GDM1 (cell line): Measurements from ENCODE around the gene RETREG3.
A peak's percentile ranks its signal among the peaks of the same experiment; 100 is the strongest.
"Not testable (repeated sequence)": the region's sequence is repeated elsewhere in the genome, so short reads cannot be mapped to it uniquely, and the experiment has no call there.

ENCODE experiments used
- DNase-seq: peaks from one replicate; lab custom pipeline; 2025; lab: John Stamatoyannopoulos, UW

The RETREG3 gene

GRCh38 chr17:42552736-42553135 is 56.4 kb downstream of the RETREG3 start, which contains the start of gene HSD17B1:
TSS of gene HSD17B1 (plus strand) at chr17:42552923. CDS start at chr17:42552934, 11 bp downstream.
- DNase-seq: not testable (repeated sequence)

- no peak for DNase-seq
Observed at GRCh38 chr17:42548993-42549755, 60.0 kb downstream of the RETREG3 start.

GRCh38 chr17:42548070-42548837 is 60.9 kb downstream of the RETREG3 start:
- DNase-seq: no peak

GRCh38 chr17:42547698-42548069 is 61.5 kb downstream of the RETREG3 start:
- DNase-seq: no peak

DNA sequence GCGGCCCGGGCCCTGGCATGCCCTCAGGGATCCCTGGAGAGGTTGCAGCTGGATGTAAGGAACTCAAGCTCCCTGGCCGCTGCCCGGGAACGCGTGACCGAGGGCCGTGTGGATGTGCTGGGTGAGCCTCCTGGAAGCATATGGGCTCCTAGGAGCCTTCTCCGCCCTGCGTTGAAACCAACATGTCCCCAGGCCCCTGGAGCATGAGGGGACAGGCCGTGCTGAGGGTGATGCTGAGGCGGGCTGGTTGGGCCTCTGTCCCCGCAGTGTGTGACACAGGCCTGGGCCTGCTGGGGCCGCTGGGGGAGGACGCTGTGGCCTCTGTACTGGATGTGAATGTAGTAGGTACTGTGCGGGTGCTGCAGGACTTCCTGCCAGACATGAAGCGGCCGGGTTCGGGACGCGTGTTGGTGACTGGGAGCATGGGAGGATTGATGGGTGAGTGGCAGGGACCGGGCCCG is 62.1 kb downstream of the RETREG3 start:
- DNase-seq: no peak

DNA sequence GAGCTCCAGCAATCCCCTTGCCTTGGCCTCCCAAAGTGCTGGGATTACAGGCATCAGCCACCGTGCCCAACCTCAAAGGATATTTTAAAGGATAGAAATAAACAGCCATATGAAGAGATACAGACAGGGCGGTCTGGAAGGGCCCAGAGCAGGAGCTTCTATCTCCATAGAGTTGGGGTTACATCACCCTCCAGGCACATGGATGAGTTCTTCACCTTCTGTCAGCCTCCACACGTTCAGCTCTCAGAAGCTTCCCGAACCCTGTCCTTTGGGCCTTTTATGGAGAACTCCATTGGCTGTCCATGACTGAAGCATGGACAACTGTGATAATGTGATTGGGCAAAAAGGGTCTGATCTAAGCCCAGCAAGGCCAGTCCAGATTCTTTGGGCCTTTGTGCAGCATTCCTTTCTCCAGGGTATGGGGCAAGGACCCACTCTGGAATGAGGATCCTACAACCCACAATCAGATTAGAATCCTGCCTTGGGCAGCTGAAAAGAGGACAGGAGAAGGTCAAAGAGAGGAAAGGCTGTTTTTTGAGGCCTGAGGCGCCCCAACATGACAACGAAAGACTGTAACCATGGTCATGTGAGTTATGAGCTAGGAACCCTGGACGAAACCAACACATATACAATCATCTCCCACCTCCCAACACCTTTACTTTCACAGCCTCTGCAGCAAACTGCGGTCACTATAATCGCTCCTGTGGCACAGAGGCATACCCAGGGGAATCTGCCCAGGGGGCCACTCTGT is 63.2 kb downstream of the RETREG3 start:
- not testable (repeated sequence) for DNase-seq

DNA sequence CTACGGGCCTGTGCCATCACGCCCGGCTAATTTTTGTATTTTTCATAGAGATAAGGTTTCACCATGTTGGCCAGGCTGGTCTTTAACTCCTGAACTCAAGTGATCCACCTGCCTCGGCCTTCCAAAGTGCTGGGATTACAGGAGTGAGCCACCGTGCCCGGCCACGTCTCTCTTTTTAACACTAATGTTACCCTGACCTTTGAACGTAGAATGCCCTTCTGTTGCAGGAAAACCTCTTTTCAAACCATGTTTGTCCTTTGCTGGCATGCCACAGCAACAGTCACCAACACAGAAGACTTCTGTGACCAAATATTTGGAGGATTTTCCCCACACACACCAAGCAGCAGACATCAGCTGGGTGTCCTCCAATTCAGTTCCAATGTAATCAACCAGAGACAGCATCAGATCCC is 64.3 kb downstream of the RETREG3 start:
- no peak for DNase-seq

- DNase-seq: no peak
Observed at GRCh38 chr17:42543190-42544079, 65.7 kb downstream of the RETREG3 start.

- DNase-seq: no peak
Observed at GRCh38 chr17:42541041-42541833, 67.9 kb downstream of the RETREG3 start.

GRCh38 chr17:42540558-42540957 is 68.6 kb downstream of the RETREG3 start:
- DNase-seq: not testable (repeated sequence)

DNA sequence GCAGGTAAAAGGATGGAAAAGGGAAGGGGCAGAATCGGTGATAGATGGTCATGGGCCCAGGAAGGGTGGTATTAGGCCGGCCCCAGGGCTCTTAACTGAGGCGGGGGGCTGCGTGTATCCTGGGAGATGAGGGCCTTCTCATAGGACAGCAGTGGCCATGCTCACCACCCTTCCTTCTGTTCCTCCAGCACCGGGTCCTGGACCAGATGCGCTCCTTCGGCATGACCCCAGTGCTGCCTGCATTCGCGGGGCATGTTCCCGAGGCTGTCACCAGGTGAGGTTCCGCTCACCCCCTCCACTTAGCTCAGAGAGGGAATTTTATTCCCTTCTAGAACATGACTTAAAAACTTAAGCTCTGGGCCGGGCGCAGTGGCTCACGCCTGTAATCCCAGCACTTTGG is 70.7 kb downstream of the RETREG3 start:
- no peak for DNase-seq

DNA sequence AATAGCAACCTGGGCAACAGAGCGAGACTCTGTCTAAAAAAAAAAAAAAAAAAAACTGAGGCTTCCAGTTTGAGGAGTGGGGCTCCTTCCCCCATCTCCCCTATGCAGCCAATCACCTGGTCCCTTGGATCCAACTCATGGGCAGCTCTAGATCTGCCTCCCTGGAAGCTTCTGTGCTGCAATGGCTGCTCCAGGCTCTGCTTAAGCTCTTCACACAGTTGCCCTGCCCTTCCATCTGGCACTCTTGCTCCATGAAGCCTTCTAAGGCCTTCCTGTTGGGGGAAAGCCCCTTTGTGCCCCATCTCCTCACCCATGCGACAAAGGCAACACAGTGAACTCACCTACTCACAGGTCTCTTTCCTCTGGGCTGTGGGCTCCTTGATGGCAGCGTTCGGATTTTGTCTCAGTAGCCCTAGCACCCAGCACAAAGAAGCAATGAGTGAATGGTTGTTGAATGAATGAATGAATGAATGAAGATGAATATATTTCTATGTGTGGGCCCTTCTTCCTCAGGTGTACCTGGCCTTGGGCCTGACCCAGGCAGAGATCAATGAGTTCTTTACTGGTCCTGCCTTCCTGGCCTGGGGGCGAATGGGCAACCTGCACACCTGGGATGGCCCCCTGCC is 71.2 kb downstream of the RETREG3 start:
- no peak for DNase-seq

DNA sequence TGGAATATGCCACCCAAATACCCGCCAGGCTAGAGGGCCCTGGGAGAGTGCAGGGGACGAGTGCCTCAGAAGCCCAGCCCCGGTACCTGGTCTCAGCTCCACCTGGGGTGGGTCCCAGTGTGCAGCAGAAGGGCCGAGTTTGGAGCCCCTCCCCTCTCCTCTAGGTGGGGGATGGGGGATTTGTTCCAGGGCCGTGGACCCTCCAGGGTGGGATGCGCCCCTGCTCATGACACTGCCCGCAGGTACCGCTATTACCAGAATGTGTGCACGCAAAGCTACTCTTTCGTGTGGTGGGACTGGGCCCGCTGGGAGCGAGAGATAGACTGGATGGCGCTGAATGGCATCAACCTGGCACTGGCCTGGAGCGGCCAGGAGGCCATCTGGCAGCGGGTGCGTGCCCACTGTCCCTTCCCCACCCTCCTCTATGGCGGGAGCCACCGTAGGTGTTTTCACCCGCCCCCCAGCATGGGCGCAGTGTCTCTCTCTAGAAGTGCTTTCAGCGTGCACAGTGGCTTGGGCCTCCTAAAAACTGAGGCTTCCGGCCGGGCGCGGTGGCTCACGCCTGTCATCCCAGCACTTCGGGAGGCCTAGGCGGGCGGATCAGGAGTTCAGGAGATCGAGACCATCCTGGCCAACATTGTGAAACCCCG is 71.9 kb downstream of the RETREG3 start:
- no peak for DNase-seq

DNA sequence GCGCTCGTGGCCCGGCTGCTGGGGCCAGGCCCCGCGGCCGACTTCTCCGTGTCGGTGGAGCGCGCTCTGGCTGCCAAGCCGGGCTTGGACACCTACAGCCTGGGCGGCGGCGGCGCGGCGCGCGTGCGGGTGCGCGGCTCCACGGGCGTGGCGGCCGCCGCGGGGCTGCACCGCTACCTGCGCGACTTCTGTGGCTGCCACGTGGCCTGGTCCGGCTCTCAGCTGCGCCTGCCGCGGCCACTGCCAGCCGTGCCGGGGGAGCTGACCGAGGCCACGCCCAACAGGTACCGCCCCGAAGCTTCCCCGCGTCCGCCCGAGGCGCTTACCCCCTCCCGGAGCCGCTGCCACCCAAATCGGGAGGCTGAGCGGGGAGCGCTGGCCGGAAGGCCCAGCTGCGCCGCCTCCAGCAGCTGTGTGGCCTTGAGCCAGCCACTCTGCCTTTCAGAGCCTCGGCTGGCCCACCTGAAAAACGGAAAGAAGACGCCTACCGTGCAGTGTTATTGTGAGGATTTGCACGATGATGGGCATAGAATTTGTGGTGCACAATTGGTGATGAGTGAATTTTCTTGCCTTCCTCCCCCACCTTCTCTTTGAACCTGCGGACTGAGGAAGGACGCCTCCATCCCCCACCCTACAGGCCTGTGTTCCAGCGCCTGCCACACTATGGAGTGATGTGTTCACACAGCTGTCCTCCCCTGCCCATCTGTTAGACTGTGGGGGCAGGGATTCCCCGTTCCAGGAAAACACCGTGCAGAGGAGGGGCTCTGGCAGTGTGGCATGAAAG is 72.6 kb downstream of the RETREG3 start:
- DNase-seq: peak; percentile 55

DNA sequence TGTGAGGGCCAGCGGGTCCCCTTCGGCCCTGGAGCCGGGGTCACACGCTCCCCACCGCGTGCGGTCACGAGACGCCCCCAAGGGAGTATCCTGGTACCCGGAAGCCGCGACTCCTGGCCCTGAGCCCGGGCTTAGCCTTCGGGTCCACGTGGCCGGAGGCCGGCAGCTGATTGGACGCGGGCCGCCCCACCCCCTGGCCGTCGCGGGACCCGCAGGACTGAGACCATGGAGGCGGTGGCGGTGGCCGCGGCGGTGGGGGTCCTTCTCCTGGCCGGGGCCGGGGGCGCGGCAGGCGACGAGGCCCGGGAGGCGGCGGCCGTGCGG is 73.2 kb downstream of the RETREG3 start, which contains the start of gene NAGLU:
Gene NAGLU, plus strand, starts transcription at position 194 of the 324 bp plus-strand sequence. Its CDS starts 32 bp downstream, at position 226.
- peak; percentile 83 for DNase-seq

GRCh38 chr17:42535155-42536047 is 73.8 kb downstream of the RETREG3 start:
- DNase-seq: no peak

DNA sequence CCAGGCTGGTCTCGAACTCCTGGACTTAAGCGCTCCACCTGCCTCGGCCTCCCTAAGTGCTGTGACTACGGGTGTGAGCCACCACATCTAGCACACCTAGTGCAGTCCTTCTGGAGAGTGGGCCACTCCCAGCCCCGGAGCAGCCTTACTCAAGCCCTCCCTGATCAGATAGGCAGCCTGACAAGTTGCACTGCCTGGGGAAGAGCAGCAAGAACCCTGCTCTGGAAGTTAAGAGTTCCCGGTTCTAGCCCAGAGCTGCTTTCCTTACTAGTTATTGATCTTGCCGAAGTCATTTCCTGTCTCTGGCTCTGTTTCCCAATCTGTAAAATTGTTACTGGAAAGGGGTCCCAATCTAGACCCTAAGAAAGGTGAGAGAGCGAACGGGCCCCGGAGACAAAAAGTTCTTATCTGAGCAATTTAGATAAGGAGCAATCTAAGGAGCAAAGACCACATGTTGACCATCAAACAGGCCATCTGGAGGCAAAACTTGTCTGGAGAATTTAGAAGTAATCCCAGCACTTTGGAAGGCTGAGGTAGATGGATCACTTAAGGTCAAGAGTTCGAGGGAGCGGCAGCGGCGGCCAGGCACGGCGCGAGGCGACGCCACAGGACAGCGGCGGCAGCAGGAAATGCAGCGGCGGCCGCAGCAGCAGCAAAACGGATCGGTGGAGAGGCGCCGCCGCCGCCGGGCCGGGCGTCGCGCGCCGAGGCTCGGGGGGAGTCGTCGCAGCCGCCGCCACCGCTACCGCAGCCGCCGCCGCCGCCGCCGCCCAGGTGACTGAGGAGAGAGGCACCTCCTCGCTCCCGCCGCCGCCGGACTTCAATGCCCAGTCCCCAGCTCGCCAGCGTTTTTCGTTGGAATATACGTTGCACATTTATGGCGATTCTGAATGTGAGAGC is 77.5 kb downstream of the RETREG3 start:
- DNase-seq: peak; percentile 39
